H9 (cell line): ENCODE results near the gene DTHD1. TPM values are rescaled to one million over a fixed set of nuclear protein-coding genes. Genes with fewer than 3 reads are reported as not detected.

Source experiments
- DNase-seq: peaks from one replicate; pipeline ENCODE4 v3.0.0-alpha.2; 2017
- H2AFZ ChIP-seq: one replicate; pipeline ENCODE4 v1.6.1; 2013; ENCODE audit warnings: mild to moderate bottlenecking, low read length, control low read depth, moderate library complexity
- H2AK5ac ChIP-seq: 2 replicates; pipeline ENCODE4 v1.6.1; 2013; ENCODE audit warnings: low read length, control low read depth, mixed read lengths; ENCODE audit not compliant: insufficient read length
- H2BK120ac ChIP-seq: one replicate; pipeline ENCODE4 v1.6.1; 2013; ENCODE audit warnings: low read depth, mild to moderate bottlenecking, low read length, control low read depth, inconsistent platforms; ENCODE audit not compliant: poor library complexity, severe bottlenecking
- H2BK12ac ChIP-seq: 2 replicates; pipeline ENCODE4 v1.6.1; 2013; ENCODE audit warnings: low read length, control low read depth, mixed read lengths, low read depth; ENCODE audit not compliant: insufficient read length
- H2BK15ac ChIP-seq: 2 replicates; pipeline ENCODE4 v1.6.1; 2013; ENCODE audit warnings: low read depth, low read length, control low read depth
- H2BK20ac ChIP-seq: one replicate; pipeline ENCODE4 v1.6.1; 2013; ENCODE audit warnings: low read depth, mild to moderate bottlenecking, low read length, control low read depth, inconsistent platforms; ENCODE audit not compliant: poor library complexity, severe bottlenecking
- H2BK5ac ChIP-seq: 2 replicates; pipeline ENCODE4 v1.6.1; 2013; ENCODE audit warnings: low read length, control low read depth, mixed read lengths; ENCODE audit not compliant: insufficient read length
- H3K14ac ChIP-seq: 2 replicates; pipeline ENCODE4 v1.6.1; 2013; ENCODE audit warnings: low read length, control low read depth; ENCODE audit not compliant: insufficient read depth
- H3K18ac ChIP-seq: 2 replicates; pipeline ENCODE4 v1.6.1; 2013; ENCODE audit warnings: low read depth, mild to moderate bottlenecking, mixed read lengths, low read length, control low read depth; ENCODE audit not compliant: insufficient read length
- H3K23ac ChIP-seq: 2 replicates; pipeline ENCODE4 v1.6.1; 2013; ENCODE audit warnings: low read length, control low read depth, mixed read lengths, low read depth; ENCODE audit not compliant: insufficient read length
- H3K23me2 ChIP-seq: 2 replicates; pipeline ENCODE4 v1.6.1; 2013; ENCODE audit warnings: low read depth, mild to moderate bottlenecking, mixed read lengths, low read length, control low read depth; ENCODE audit not compliant: insufficient read length, poor library complexity, severe bottlenecking
- H3K27ac ChIP-seq: 2 replicates; pipeline ENCODE4 v1.5.1; 2013; ENCODE audit warnings: low read length, control low read depth, mixed read lengths, low read depth; ENCODE audit not compliant: insufficient read length
- H3K27me3 ChIP-seq: 2 replicates; pipeline ENCODE4 v1.6.1; 2013; ENCODE audit warnings: low read length, control low read depth, inconsistent platforms; ENCODE audit not compliant: insufficient read depth
- H3K4ac ChIP-seq: 2 replicates; pipeline ENCODE4 v1.6.1; 2013; ENCODE audit warnings: low read depth, mild to moderate bottlenecking, control low read depth, inconsistent platforms, low read length, moderate library complexity
- H3K4me1 ChIP-seq: 2 replicates; pipeline ENCODE4 v1.6.1; 2013; ENCODE audit warnings: low read length, control low read depth, inconsistent platforms; ENCODE audit not compliant: insufficient read depth
- H3K4me2 ChIP-seq: 2 replicates; pipeline ENCODE4 v1.6.1; 2013; ENCODE audit warnings: low read length, control low read depth, mixed read lengths; ENCODE audit not compliant: insufficient read length, insufficient read depth
- H3K56ac ChIP-seq: 2 replicates; pipeline ENCODE4 v1.6.1; 2013; ENCODE audit warnings: low read depth, mild to moderate bottlenecking, mixed read lengths, low read length, control low read depth; ENCODE audit not compliant: insufficient read length
- H3K79me1 ChIP-seq: 2 replicates; pipeline ENCODE4 v1.6.1; 2013; ENCODE audit warnings: low read depth, mild to moderate bottlenecking, moderate library complexity, low read length, control low read depth, inconsistent platforms; ENCODE audit not compliant: insufficient read depth, poor library complexity, severe bottlenecking
- H3K79me2 ChIP-seq: 2 replicates; pipeline ENCODE4 v1.6.1; 2013; ENCODE audit warnings: low read length, control low read depth, inconsistent platforms; ENCODE audit not compliant: insufficient read depth
- H3K9ac ChIP-seq: 2 replicates; pipeline ENCODE4 v1.6.1; 2013; ENCODE audit warnings: low read length, control low read depth, mixed read lengths; ENCODE audit not compliant: insufficient read length; ENCODE audit errors: extremely low read depth
- H3K9me3 ChIP-seq: one replicate; pipeline ENCODE4 v1.6.1; 2013; ENCODE audit warnings: low read depth, low read length, inconsistent platforms; ENCODE audit not compliant: control insufficient read depth
- H3T11ph ChIP-seq: one replicate; pipeline ENCODE4 v1.6.1; 2013; ENCODE audit warnings: mild to moderate bottlenecking, low read length, control low read depth, inconsistent platforms
- H4K20me1 ChIP-seq: one replicate; pipeline ENCODE4 v1.6.1; 2013; ENCODE audit not compliant: control insufficient read depth, insufficient read length, insufficient read depth
- H4K5ac ChIP-seq: 2 replicates; pipeline ENCODE4 v1.6.1; 2013; ENCODE audit warnings: low read depth, mild to moderate bottlenecking, mixed read lengths, low read length, control low read depth; ENCODE audit not compliant: insufficient read length
- H4K8ac ChIP-seq: replicated peaks from 2 replicates; pipeline ENCODE4 v1.6.1; 2013; ENCODE audit warnings: low read length, control low read depth, mixed read lengths, low read depth; ENCODE audit not compliant: insufficient read length
- H4K91ac ChIP-seq: 2 replicates; pipeline ENCODE4 v1.6.1; 2013; ENCODE audit warnings: low read depth, mild to moderate bottlenecking, moderate library complexity, mixed read lengths, low read length, control low read depth; ENCODE audit not compliant: insufficient read length
- H3K27ac Mint-ChIP-seq, 3 experiments: 2 replicates in 2 of 3; 3 replicates in 1 of 3; pipeline ENCODE4 v1.8.0; 2020 to 2021; ENCODE audit warnings: mixed read lengths in 3 of 3, mild to moderate bottlenecking in 1 of 3, moderate library complexity in 1 of 3
- H3K27me3 Mint-ChIP-seq: 2 replicates; pipeline ENCODE4 v1.8.0; 2021; ENCODE audit warnings: low read depth, mild to moderate bottlenecking, moderate library complexity, mixed read lengths
- H3K36me3 Mint-ChIP-seq, 3 experiments: 2 replicates in 2 of 3; 3 replicates in 1 of 3; pipeline ENCODE4 v1.8.0; 2020 to 2021; ENCODE audit warnings: low read depth in 3 of 3, mixed read lengths in 3 of 3; ENCODE audit not compliant: insufficient read depth in 1 of 3
- H3K4me1 Mint-ChIP-seq, 2 experiments: 2 replicates each; pipeline ENCODE4 v1.8.0; 2020; ENCODE audit warnings: mixed read lengths in 2 of 2
- H3K4me3 Mint-ChIP-seq, 2 experiments: 2 replicates in 1 of 2; 3 replicates in 1 of 2; pipeline ENCODE4 v1.8.0; 2020 to 2021; ENCODE audit warnings: mild to moderate bottlenecking in 2 of 2, mixed read lengths in 2 of 2, moderate library complexity in 1 of 2
- H3K9me3 Mint-ChIP-seq, 2 experiments: 2 replicates in 1 of 2; 3 replicates in 1 of 2; pipeline ENCODE4 v1.8.0; 2020; ENCODE audit warnings: mild to moderate bottlenecking in 2 of 2, mixed read lengths in 2 of 2, moderate library complexity in 1 of 2
- CTCF ChIP-seq: fragments of 200-600 bp; sonication (generic); conservative IDR thresholded peaks from 3 replicates; pipeline ENCODE4 v1.8.0; 2021; ENCODE audit warnings: antibody characterized with exemption, mild to moderate bottlenecking
- WGBS: extraction: QIAGEN DNeasy Blood & Tissue Kit; methylation state at CpG from one replicate; pipeline ENCODE4 v1.1.7; 2013; ENCODE audit warnings: missing lambda C conversion rate, low lambda C conversion rate, mixed read lengths; ENCODE audit not compliant: insufficient read length; ENCODE audit errors: extremely low coverage; 5-methylcytosine and 5-hydroxymethylcytosine counted together
- total RNA-seq: library from RNA; stranded (reverse); gene quantifications from 2 replicates; pipeline ENCODE4 v1.2.1, GENCODE V29; 2021

DTHD1 gene
- total RNA-seq, 1 experiment from 2014 or later, result not detected

- H3K23ac ChIP-seq, result no peak overlapping the region
- no peak overlapping the region for H2BK20ac ChIP-seq
- no peak overlapping the region for H3K27ac ChIP-seq
- TF ChIP-seq CTCF, result no peak
- no peak for DNase-seq
- no peak overlapping the region for H3K4me3 Mint-ChIP-seq
- H2AK5ac ChIP-seq, result no peak overlapping the region
- H3K27me3 ChIP-seq, result no peaks in the 10 kb centered on the region
- no peak overlapping the region for H3T11ph ChIP-seq
- H3K9ac ChIP-seq, result no peak overlapping the region
- no peak overlapping the region for H4K8ac ChIP-seq
- H3K4me2 ChIP-seq, result no peak overlapping the region
- no peak overlapping the region for H4K5ac ChIP-seq
- no peaks in the 10 kb centered on the region for H3K4me1 ChIP-seq
- H3K9me3 Mint-ChIP-seq, result peaks cover 0 to under 1% of the 10 kb centered on the region in 2 experiments; a peak in 2 of 5 replicates
- no peak overlapping the region for H3K56ac ChIP-seq
- no peaks in the 10 kb centered on the region for H3K79me1 ChIP-seq
- H3K27ac Mint-ChIP-seq, result no peak overlapping the region
- no peaks in the 10 kb centered on the region for H4K20me1 ChIP-seq
- no peaks in the 10 kb centered on the region for H3K23me2 ChIP-seq
- no peak overlapping the region for H2BK12ac ChIP-seq
- H3K79me2 ChIP-seq, result no peaks in the 10 kb centered on the region
- H3K4ac ChIP-seq, result no peak overlapping the region
- H3K4me1 Mint-ChIP-seq, result no peaks in the 10 kb centered on the region
- H3K36me3 Mint-ChIP-seq, result no peaks in the 10 kb centered on the region
- H3K9me3 ChIP-seq, result no peaks in the 10 kb centered on the region
- no peaks in the 10 kb centered on the region for H3K27me3 Mint-ChIP-seq
- no peak overlapping the region for H2AFZ ChIP-seq
- H4K91ac ChIP-seq, result no peak overlapping the region
- no peak overlapping the region for H3K14ac ChIP-seq
- no CpG with 5 or more reads among the region's 5 CpGs for WGBS
- H2BK5ac ChIP-seq, result no peak overlapping the region
- no peak overlapping the region for H2BK15ac ChIP-seq
- no peak overlapping the region for H2BK120ac ChIP-seq
- no peak overlapping the region for H3K18ac ChIP-seq
Measured at GRCh38 chr4:36385951-36386571, 104.6 kb downstream of the DTHD1 start.
